HepG2 (cell line): Measurements from ENCODE around the gene RAD51C. TPM values are rescaled to one million over a fixed set of nuclear protein-coding genes. Genes with fewer than 3 reads are reported as not detected.

ENCODE experiments used
- HES4 ChIP-seq: sonication (generic); formaldehyde crosslinking; IDR thresholded peaks from 2 replicates; pipeline ENCODE4 v1.9.0; 2021; ENCODE audit warnings: mild to moderate bottlenecking, missing genetic modification reagents, borderline replicate concordance
- KDM5B ChIP-seq: sonication (generic); formaldehyde crosslinking; IDR thresholded peaks from 2 replicates; pipeline ENCODE4 v1.4.0; 2020; ENCODE audit warnings: missing genetic modification reagents, mild to moderate bottlenecking, borderline replicate concordance
- MLLT10 ChIP-seq: sonication (generic); formaldehyde crosslinking; IDR thresholded peaks from 2 replicates; pipeline ENCODE4 v1.4.0; 2020; ENCODE audit warnings: missing genetic modification reagents
- ONECUT2 ChIP-seq: sonication (generic); formaldehyde crosslinking; IDR thresholded peaks from 2 replicates; pipeline ENCODE4 v1.4.0; 2020; ENCODE audit warnings: missing genetic modification reagents
- PHF21A ChIP-seq: sonication (generic); formaldehyde crosslinking; IDR thresholded peaks from 2 replicates; pipeline ENCODE4 v1.5.0; 2020; ENCODE audit warnings: mild to moderate bottlenecking, missing genetic modification reagents
- RELA ChIP-seq: sonication (generic); formaldehyde crosslinking; IDR thresholded peaks from 2 replicates; pipeline ENCODE4 v1.4.0; 2020; ENCODE audit warnings: missing genetic modification reagents
- TBP ChIP-seq: sonication (generic); formaldehyde crosslinking; IDR thresholded peaks from 2 replicates; pipeline ENCODE4 v1.5.0; 2020; ENCODE audit warnings: missing genetic modification reagents
- TEAD2 ChIP-seq: sonication (generic); formaldehyde crosslinking; IDR thresholded peaks from 2 replicates; pipeline ENCODE4 v1.9.0; 2021; ENCODE audit warnings: missing genetic modification reagents
- ZNF101 ChIP-seq: sonication (generic); formaldehyde crosslinking; IDR thresholded peaks from 2 replicates; pipeline ENCODE4 v1.4.0; 2020; ENCODE audit warnings: mild to moderate bottlenecking, low read depth, missing genetic modification reagents, borderline replicate concordance
- ZNF30 ChIP-seq: sonication (generic); formaldehyde crosslinking; IDR thresholded peaks from 2 replicates; pipeline ENCODE4 v1.5.0; 2020; ENCODE audit warnings: mild to moderate bottlenecking, missing genetic modification reagents
- ZNF652 ChIP-seq: IDR thresholded peaks from 2 replicates; pipeline ENCODE4 v1.6.1; 2016; ENCODE audit warnings: low read depth, borderline replicate concordance
- ZNF660 ChIP-seq: sonication (generic); formaldehyde crosslinking; IDR thresholded peaks from 2 replicates; pipeline ENCODE4 v1.5.1; 2020; ENCODE audit warnings: mild to moderate bottlenecking, low read depth, missing genetic modification reagents, borderline replicate concordance
- polyA plus RNA-seq, 8 experiments: library from polyadenylated mRNA; depleted of rRNA in 3 of 8; stranded (reverse) in 7 of 8; unstranded in 1 of 8; fragments of >200 nt; fragmentation: Illumina TruSeq in 4 of 8; extraction: Trizol in 4 of 8; gene quantifications; 2 replicates each; pipeline versions ENCODE4 v1.2.1 to v1.2.3, GENCODE V29; 2011 to 2016; ENCODE audit warnings: low read depth in 4 of 8, missing spikeins in 1 of 8, mixed read lengths in 1 of 8; ENCODE audit not compliant: insufficient read depth in 1 of 8
- total RNA-seq, 5 experiments: library from RNA; depleted of rRNA; stranded (reverse); fragments of >200 nt; fragmentation: Illumina TruSeq; extraction: Trizol; gene quantifications; 2 replicates each; pipeline ENCODE4 v1.2.3, GENCODE V29; 2016; ENCODE audit warnings: low read depth in 1 of 5
- TF ChIP-seq, protein P1 (sequence below): IDR thresholded peaks from 2 replicates; pipeline ENCODE4 v1.4.0; 2020; ENCODE audit warnings: mild to moderate bottlenecking, missing genetic modification reagents
- TF ChIP-seq, protein P2 (sequence below): IDR thresholded peaks from 2 replicates; pipeline ENCODE4 v1.6.1; 2016; ENCODE audit warnings: control low read depth
- TF ChIP-seq, protein P3 (sequence below): sonication (generic); formaldehyde crosslinking; IDR thresholded peaks from 2 replicates; pipeline ENCODE4 v1.4.0; 2020; ENCODE audit warnings: missing genetic modification reagents, borderline replicate concordance
- TF ChIP-seq, protein P4 (sequence below): IDR thresholded peaks from 2 replicates; pipeline ENCODE4 v1.6.1; 2016; ENCODE audit warnings: low read depth
- TF ChIP-seq, protein P5 (sequence below): sonication (generic); formaldehyde crosslinking; IDR thresholded peaks from 2 replicates; pipeline ENCODE4 v1.5.1; 2020; ENCODE audit warnings: mild to moderate bottlenecking, missing genetic modification reagents, borderline replicate concordance

RAD51C gene
- total and polyA plus RNA-seq, 2 of the 13 experiments (the other 11 are each of a cell fraction or from before 2014, with no cell fraction given), result 38.5 to 106 TPM

DNA sequence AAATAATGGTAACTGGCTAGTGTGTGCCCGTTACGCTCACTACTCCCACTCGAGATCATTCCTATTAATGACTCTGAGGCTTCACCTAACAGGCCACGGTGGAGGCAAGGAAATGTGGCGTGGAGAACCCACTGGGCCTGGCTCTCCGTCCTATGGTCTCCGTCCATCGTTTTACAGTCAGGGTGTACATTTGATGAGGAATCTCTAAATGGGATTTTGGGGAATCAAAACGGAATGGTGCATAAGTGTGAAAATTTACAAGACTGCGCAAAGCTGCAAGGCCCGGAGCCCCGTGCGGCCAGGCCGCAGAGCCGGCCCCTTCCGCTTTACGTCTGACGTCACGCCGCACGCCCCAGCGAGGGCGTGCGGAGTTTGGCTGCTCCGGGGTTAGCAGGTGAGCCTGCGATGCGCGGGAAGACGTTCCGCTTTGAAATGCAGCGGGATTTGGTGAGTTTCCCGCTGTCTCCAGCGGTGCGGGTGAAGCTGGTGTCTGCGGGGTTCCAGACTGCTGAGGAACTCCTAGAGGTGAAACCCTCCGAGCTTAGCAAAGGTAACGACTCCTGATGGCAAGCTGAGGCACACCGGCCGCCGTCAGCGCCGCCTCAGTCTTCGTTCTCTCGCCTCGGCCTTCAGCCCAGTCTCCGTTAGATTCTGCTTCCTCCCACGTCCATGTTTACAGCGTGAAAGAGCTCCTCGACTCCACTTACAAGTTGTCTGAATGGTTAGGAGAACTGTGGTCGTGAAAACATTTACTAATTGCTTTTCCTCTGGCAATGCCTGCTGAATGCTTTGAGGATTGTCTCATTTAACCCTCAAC, at the start of gene RAD51C (continued):
- 0 out of 2 replicates have a peak, but pooled peaks have one; percentile 71 for TF ChIP-seq ZNF101 (CRISPR knock-in tag)
- TF ChIP-seq ZNF652 (CRISPR knock-in tag), result no peak
- TF ChIP-seq, protein P1, sequence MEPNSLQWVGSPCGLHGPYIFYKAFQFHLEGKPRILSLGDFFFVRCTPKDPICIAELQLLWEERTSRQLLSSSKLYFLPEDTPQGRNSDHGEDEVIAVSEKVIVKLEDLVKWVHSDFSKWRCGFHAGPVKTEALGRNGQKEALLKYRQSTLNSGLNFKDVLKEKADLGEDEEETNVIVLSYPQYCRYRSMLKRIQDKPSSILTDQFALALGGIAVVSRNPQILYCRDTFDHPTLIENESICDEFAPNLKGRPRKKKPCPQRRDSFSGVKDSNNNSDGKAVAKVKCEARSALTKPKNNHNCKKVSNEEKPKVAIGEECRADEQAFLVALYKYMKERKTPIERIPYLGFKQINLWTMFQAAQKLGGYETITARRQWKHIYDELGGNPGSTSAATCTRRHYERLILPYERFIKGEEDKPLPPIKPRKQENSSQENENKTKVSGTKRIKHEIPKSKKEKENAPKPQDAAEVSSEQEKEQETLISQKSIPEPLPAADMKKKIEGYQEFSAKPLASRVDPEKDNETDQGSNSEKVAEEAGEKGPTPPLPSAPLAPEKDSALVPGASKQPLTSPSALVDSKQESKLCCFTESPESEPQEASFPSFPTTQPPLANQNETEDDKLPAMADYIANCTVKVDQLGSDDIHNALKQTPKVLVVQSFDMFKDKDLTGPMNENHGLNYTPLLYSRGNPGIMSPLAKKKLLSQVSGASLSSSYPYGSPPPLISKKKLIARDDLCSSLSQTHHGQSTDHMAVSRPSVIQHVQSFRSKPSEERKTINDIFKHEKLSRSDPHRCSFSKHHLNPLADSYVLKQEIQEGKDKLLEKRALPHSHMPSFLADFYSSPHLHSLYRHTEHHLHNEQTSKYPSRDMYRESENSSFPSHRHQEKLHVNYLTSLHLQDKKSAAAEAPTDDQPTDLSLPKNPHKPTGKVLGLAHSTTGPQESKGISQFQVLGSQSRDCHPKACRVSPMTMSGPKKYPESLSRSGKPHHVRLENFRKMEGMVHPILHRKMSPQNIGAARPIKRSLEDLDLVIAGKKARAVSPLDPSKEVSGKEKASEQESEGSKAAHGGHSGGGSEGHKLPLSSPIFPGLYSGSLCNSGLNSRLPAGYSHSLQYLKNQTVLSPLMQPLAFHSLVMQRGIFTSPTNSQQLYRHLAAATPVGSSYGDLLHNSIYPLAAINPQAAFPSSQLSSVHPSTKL, result peak; percentile 62
- 0 out of 2 replicates have a peak, but pooled peaks have one; percentile 27 for TF ChIP-seq RELA
- TF ChIP-seq, protein P2, sequence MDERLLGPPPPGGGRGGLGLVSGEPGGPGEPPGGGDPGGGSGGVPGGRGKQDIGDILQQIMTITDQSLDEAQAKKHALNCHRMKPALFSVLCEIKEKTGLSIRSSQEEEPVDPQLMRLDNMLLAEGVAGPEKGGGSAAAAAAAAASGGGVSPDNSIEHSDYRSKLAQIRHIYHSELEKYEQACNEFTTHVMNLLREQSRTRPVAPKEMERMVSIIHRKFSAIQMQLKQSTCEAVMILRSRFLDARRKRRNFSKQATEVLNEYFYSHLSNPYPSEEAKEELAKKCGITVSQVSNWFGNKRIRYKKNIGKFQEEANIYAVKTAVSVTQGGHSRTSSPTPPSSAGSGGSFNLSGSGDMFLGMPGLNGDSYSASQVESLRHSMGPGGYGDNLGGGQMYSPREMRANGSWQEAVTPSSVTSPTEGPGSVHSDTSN, result no peak
- TF ChIP-seq, protein P3, sequence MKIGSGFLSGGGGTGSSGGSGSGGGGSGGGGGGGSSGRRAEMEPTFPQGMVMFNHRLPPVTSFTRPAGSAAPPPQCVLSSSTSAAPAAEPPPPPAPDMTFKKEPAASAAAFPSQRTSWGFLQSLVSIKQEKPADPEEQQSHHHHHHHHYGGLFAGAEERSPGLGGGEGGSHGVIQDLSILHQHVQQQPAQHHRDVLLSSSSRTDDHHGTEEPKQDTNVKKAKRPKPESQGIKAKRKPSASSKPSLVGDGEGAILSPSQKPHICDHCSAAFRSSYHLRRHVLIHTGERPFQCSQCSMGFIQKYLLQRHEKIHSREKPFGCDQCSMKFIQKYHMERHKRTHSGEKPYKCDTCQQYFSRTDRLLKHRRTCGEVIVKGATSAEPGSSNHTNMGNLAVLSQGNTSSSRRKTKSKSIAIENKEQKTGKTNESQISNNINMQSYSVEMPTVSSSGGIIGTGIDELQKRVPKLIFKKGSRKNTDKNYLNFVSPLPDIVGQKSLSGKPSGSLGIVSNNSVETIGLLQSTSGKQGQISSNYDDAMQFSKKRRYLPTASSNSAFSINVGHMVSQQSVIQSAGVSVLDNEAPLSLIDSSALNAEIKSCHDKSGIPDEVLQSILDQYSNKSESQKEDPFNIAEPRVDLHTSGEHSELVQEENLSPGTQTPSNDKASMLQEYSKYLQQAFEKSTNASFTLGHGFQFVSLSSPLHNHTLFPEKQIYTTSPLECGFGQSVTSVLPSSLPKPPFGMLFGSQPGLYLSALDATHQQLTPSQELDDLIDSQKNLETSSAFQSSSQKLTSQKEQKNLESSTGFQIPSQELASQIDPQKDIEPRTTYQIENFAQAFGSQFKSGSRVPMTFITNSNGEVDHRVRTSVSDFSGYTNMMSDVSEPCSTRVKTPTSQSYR (CRISPR knock-in tag), result no peak
- TF ChIP-seq ZNF660 (CRISPR knock-in tag), result peak; percentile 28; the same call in 1 of the 2 replicates
- TF ChIP-seq, protein P4, sequence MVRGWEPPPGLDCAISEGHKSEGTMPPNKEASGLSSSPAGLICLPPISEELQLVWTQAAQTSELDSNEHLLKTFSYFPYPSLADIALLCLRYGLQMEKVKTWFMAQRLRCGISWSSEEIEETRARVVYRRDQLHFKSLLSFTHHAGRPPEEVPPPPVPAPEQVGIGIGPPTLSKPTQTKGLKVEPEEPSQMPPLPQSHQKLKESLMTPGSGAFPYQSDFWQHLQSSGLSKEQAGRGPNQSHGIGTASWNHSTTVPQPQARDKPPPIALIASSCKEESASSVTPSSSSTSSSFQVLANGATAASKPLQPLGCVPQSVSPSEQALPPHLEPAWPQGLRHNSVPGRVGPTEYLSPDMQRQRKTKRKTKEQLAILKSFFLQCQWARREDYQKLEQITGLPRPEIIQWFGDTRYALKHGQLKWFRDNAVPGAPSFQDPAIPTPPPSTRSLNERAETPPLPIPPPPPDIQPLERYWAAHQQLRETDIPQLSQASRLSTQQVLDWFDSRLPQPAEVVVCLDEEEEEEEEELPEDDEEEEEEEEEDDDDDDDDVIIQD (CRISPR knock-in tag), result peak; percentile 55
- TF ChIP-seq PHF21A (CRISPR knock-in tag), result no peak
- no peak for TF ChIP-seq ONECUT2 (CRISPR knock-in tag)
- TF ChIP-seq TBP (CRISPR knock-in tag), result no peak
- peak; percentile 94; the same call in 1 of the 2 replicates for TF ChIP-seq TEAD2 (CRISPR knock-in tag)
- TF ChIP-seq, protein P5, sequence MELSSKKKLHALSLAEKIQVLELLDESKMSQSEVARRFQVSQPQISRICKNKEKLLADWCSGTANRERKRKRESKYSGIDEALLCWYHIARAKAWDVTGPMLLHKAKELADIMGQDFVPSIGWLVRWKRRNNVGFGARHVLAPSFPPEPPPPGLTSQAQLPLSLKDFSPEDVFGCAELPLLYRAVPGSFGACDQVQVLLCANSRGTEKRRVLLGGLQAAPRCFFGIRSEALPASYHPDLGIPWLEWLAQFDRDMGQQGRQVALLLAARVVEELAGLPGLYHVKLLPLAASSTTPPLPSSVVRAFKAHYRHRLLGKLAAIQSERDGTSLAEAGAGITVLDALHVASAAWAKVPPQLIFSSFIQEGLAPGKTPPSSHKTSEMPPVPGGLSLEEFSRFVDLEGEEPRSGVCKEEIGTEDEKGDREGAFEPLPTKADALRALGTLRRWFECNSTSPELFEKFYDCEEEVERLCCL, result peak; percentile 89
- no peak for TF ChIP-seq MLLT10 (CRISPR knock-in tag)
- peak; percentile 98 for TF ChIP-seq KDM5B (CRISPR knock-in tag)
- TF ChIP-seq HES4 (CRISPR knock-in tag), result no peak; the same call in 1 of the 2 replicates
- peak; percentile 88 for TF ChIP-seq ZNF30 (CRISPR knock-in tag)
